Measurements from ENCODE around the gene PKD1. TPM values are rescaled to one million over a fixed set of nuclear protein-coding genes. Genes with fewer than 3 reads are reported as not detected.

PKD1 gene
- total and polyA plus RNA-seq, 2 of the 13 experiments (the other 11 are each of a cell fraction or from before 2014, with no cell fraction given): 22.1 to 23.0 TPM

DNA sequence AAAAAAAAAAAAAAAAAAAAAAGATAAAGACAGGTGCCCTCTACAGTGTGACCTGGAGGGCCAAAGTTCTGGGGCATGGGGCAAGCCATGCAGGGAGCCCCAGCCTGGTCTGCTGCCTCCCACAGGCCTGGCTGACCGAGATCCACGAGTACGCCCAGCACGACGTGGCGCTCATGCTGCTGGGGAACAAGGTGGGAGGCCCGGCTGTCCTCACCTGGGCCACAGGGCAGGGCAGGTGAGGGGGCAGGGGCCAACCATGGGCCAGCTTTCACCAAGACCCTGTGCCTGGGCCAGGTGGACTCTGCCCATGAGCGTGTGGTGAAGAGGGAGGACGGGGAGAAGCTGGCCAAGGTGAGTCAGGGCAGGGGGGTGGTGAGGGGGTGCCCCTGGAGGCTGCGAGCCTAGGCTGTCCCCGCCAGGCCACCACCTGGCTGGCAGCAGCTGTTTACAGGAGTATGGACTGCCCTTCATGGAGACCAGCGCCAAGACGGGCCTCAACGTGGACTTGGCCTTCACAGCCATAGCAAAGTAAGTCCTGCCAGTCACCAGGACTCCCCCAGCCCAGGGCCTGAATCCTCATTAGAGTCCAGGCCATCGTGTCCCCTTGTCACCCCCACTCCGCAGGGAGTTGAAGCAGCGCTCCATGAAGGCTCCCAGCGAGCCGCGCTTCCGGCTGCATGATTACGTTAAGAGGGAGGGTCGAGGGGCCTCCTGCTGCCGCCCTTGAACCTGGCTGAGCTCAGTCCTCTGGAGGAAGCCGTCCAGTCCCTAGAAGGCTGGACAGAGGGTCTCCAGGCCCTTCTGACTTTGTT is 17.2 kb upstream of the PKD1 start (continued):
- TF ChIP-seq CCDC6 (CRISPR knock-in tag; IDR thresholded peaks at IDR 0.05) (0 out of 2 replicates have a peak, but pooled peaks have one; percentile 35), AGO1 (IDR thresholded peaks at IDR 0.05; ENCODE audit: low read depth, low read length, poor library complexity, severe bottlenecking) (peak; percentile 80), ZNF761 (CRISPR knock-in tag; conservative IDR thresholded peaks at IDR 0.05) (0 out of 2 replicates have a peak, but pooled peaks have one; percentile 33), ZNF7 (CRISPR knock-in tag; IDR thresholded peaks at IDR 0.05) (no peak), PHF8 (CRISPR knock-in tag; IDR thresholded peaks at IDR 0.05) (peak; percentile 59), RAD21 (CRISPR knock-in tag; IDR thresholded peaks at IDR 0.05) (0 out of 2 replicates have a peak, but pooled peaks have one; percentile 24), ZNF569 (CRISPR knock-in tag; IDR thresholded peaks at IDR 0.05; ENCODE audit: borderline replicate concordance) (0 out of 2 replicates have a peak, but pooled peaks have one; percentile 16), ZIK1 (CRISPR knock-in tag; IDR thresholded peaks at IDR 0.05; ENCODE audit: borderline replicate concordance, low read depth) (no peak), ZKSCAN8 (CRISPR knock-in tag; IDR thresholded peaks at IDR 0.05; ENCODE audit: borderline replicate concordance) (0 out of 2 replicates have a peak, but pooled peaks have one; percentile 14), RBM39 (IDR thresholded peaks at IDR 0.05; ENCODE audit: low read depth, low read length, poor library complexity, severe bottlenecking) (peak; percentile 33)
- TF ChIP-seq, protein P1, sequence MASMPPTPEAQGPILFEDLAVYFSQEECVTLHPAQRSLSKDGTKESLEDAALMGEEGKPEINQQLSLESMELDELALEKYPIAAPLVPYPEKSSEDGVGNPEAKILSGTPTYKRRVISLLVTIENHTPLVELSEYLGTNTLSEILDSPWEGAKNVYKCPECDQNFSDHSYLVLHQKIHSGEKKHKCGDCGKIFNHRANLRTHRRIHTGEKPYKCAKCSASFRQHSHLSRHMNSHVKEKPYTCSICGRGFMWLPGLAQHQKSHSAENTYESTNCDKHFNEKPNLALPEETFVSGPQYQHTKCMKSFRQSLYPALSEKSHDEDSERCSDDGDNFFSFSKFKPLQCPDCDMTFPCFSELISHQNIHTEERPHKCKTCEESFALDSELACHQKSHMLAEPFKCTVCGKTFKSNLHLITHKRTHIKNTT (CRISPR knock-in tag; IDR thresholded peaks at IDR 0.05): no peak
- TF ChIP-seq, protein P2, sequence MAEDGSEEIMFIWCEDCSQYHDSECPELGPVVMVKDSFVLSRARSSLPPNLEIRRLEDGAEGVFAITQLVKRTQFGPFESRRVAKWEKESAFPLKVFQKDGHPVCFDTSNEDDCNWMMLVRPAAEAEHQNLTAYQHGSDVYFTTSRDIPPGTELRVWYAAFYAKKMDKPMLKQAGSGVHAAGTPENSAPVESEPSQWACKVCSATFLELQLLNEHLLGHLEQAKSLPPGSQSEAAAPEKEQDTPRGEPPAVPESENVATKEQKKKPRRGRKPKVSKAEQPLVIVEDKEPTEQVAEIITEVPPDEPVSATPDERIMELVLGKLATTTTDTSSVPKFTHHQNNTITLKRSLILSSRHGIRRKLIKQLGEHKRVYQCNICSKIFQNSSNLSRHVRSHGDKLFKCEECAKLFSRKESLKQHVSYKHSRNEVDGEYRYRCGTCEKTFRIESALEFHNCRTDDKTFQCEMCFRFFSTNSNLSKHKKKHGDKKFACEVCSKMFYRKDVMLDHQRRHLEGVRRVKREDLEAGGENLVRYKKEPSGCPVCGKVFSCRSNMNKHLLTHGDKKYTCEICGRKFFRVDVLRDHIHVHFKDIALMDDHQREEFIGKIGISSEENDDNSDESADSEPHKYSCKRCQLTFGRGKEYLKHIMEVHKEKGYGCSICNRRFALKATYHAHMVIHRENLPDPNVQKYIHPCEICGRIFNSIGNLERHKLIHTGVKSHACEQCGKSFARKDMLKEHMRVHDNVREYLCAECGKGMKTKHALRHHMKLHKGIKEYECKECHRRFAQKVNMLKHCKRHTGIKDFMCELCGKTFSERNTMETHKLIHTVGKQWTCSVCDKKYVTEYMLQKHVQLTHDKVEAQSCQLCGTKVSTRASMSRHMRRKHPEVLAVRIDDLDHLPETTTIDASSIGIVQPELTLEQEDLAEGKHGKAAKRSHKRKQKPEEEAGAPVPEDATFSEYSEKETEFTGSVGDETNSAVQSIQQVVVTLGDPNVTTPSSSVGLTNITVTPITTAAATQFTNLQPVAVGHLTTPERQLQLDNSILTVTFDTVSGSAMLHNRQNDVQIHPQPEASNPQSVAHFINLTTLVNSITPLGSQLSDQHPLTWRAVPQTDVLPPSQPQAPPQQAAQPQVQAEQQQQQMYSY (CRISPR knock-in tag; IDR thresholded peaks at IDR 0.05): 0 out of 2 replicates have a peak, but pooled peaks have one; percentile 13
- TF ChIP-seq, protein P3, sequence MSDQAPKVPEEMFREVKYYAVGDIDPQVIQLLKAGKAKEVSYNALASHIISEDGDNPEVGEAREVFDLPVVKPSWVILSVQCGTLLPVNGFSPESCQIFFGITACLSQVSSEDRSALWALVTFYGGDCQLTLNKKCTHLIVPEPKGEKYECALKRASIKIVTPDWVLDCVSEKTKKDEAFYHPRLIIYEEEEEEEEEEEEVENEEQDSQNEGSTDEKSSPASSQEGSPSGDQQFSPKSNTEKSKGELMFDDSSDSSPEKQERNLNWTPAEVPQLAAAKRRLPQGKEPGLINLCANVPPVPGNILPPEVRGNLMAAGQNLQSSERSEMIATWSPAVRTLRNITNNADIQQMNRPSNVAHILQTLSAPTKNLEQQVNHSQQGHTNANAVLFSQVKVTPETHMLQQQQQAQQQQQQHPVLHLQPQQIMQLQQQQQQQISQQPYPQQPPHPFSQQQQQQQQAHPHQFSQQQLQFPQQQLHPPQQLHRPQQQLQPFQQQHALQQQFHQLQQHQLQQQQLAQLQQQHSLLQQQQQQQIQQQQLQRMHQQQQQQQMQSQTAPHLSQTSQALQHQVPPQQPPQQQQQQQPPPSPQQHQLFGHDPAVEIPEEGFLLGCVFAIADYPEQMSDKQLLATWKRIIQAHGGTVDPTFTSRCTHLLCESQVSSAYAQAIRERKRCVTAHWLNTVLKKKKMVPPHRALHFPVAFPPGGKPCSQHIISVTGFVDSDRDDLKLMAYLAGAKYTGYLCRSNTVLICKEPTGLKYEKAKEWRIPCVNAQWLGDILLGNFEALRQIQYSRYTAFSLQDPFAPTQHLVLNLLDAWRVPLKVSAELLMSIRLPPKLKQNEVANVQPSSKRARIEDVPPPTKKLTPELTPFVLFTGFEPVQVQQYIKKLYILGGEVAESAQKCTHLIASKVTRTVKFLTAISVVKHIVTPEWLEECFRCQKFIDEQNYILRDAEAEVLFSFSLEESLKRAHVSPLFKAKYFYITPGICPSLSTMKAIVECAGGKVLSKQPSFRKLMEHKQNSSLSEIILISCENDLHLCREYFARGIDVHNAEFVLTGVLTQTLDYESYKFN (CRISPR knock-in tag; conservative IDR thresholded peaks at IDR 0.05): 0 out of 2 replicates have a peak, but pooled peaks have one; percentile 22
- TF ChIP-seq, protein P4, sequence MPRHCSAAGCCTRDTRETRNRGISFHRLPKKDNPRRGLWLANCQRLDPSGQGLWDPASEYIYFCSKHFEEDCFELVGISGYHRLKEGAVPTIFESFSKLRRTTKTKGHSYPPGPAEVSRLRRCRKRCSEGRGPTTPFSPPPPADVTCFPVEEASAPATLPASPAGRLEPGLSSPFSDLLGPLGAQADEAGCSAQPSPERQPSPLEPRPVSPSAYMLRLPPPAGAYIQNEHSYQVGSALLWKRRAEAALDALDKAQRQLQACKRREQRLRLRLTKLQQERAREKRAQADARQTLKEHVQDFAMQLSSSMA (CRISPR knock-in tag; IDR thresholded peaks at IDR 0.05): no peak
- TF ChIP-seq, protein P5, sequence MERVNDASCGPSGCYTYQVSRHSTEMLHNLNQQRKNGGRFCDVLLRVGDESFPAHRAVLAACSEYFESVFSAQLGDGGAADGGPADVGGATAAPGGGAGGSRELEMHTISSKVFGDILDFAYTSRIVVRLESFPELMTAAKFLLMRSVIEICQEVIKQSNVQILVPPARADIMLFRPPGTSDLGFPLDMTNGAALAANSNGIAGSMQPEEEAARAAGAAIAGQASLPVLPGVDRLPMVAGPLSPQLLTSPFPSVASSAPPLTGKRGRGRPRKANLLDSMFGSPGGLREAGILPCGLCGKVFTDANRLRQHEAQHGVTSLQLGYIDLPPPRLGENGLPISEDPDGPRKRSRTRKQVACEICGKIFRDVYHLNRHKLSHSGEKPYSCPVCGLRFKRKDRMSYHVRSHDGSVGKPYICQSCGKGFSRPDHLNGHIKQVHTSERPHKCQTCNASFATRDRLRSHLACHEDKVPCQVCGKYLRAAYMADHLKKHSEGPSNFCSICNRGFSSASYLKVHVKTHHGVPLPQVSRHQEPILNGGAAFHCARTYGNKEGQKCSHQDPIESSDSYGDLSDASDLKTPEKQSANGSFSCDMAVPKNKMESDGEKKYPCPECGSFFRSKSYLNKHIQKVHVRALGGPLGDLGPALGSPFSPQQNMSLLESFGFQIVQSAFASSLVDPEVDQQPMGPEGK (CRISPR knock-in tag; IDR thresholded peaks at IDR 0.05): no peak; the same call in 1 of the 2 replicates
